Measurements from ENCODE around the gene TNS3.

TNS3 gene

DNA sequence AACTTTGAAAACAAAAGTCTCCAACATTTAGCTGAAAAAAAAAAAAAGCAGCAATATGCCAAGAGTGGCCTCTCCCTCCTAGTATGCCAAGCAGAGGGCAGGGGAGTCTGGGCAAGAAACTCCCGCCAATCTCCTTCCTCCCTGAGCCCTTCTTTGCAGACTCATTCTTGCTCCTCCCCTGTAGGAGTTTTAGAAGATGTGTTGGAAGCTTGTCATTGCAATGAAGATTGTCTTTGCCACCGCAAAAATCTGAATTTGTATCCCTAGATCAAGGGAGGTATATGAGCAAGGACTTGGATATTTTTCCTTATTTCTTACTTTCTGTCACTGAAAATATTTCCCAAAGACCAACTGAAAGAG, 2.6 kb upstream of the TNS3 start:
- Histone ChIP-seq H3K27ac (peak overlapping the region in 5 of 21 experiments; percentile 1 to 65 (median 18)), H3K4me3 (no peak overlapping the region)

DNA sequence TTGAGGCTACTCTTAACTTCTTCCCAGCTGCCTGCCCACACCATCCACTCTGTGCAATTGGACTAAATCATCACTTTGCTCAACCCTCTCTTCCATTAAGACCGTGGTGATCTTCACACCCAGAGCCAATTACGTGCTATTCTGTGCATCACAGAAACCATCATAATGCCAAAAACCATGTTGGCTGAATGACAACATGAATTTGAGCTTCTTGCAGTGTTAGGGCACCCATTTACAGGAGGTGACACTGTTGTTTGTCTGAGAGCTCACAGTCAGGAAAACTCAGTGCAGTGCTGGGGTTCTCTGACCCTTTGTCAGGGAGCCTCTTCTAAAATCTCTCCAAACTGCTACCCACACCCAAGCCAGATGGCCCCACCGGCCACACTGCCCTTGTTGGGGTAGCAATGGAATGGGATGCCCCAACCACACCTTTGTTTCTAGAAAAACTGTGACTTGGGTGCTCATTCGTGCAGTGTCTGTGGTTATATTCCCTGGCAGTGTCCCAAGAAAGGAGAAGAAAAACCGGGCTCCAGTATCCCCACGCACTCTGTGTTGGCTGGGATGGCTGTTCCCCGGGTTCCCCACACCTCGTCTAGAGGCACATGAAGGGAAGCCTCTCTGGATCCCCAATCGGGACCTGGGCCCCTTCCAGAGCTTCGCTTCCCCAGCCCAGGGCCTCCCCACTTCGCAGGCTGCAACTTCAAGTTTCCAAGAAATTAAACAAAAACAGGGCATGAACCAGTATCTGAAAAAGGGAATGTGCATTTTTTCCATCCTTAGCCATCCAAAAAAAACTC, 2.0 kb upstream of the TNS3 start:
- no peak overlapping the region for H3K4me3 ChIP-seq
- H3K27ac ChIP-seq: peak overlapping the region in 8 of 21 experiments; percentile 1 to 65 (median 44)

DNA sequence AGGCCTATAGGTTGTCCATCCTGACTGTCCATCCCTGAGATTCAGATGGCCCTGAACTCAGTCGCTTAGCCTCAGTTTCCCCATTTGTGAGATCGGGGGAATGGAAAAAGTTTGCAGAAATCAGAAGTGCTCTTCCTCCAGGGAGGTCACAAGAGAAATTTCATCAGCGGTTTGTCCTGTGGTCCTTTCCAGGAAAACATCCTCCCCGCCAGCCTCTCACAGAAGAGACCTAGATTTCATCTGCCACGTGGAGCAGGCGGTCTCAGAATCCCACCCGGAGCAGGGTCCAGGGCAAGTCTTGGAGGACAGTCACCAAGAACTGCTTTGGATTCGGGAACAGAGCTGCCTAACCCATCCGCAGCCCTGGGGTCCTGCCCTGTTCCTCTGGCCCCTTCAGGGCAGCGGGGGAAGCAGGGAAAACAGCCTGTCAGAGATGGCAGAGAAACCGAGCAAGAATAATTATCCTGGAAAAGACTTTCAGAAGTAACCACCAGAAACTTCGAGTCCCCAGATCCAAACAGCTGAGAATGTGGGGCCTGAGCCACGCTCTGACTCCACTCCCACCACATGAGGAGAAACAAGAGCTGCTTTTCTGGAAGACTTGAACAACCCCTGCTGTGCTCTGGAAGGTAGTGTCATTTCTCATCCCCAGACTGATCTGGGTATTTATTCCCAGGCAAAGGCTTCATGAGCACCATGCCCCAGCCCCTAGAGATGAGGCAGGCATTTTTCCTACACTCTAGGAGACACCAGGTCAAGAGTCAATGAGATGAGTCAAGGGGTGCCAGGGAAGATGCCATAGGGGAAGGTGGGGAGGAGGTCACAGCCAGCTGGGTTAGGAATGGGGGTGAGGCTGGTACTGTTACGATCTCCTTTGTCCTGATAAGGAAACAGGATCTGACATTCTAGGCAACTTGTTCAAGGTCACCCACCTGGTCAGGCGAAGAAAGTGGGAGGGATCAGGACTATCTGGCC, 1.1 kb upstream of the TNS3 start:
- H3K27ac ChIP-seq: peak overlapping the region in 12 of 21 experiments; percentile 53 to 97 (median 86)
- H3K4me3 ChIP-seq: peak overlapping the region in 1 of 7 experiments; percentile 72

DNA sequence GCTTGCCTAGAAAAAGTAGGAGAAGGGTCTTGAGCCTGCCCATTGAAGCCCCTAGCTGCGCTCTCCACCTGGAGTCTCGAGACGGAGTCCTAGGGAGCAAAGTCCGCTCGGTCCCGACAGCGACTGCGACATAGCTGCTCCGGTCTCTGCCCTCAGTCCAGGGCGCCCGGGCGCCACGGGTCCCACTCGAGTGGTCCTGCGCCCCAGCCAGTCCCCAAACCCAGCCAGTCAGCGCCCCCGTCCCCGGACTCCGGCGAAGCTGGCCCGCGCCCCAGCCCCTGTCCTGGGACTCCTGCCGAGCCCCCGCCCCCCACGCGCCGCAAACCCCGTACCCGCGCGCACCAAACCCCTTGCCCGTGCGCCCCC, 490 bp downstream of the TNS3 start:
- peak overlapping the region; percentile 16 to 97 (median 86) for H3K27ac ChIP-seq
- H3K4me3 ChIP-seq: peak overlapping the region; percentile 49 to 72 (median 52)

DNA sequence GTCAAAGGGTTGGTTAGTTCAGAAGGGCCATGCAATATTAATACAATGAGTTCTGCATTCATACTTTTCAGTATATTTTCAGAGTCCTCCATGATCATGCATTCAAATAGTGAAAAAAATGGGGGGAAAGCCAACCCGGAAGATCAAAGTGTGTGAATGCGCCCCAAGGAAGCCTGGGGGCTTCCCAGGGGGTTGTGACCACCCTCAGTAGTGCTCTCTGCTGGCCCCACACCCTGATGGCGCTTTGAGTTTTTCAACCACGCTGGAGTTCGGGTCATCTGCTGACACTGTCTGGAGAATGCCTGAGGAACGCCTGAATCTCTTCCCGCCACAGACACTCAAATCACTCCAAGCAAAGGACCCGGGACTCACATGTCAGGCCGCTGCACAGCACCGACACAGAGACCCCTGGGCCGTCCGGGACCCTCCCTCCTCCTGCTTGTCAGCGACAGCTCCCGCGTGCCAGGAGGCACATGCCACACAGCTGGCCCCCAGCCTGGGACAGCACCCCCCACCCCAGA, 1.0 kb downstream of the TNS3 start:
- Histone ChIP-seq H3K27ac (peak overlapping the region; percentile 16 to 97 (median 86)), H3K4me3 (peak overlapping the region; percentile 49 to 72 (median 52))

DNA sequence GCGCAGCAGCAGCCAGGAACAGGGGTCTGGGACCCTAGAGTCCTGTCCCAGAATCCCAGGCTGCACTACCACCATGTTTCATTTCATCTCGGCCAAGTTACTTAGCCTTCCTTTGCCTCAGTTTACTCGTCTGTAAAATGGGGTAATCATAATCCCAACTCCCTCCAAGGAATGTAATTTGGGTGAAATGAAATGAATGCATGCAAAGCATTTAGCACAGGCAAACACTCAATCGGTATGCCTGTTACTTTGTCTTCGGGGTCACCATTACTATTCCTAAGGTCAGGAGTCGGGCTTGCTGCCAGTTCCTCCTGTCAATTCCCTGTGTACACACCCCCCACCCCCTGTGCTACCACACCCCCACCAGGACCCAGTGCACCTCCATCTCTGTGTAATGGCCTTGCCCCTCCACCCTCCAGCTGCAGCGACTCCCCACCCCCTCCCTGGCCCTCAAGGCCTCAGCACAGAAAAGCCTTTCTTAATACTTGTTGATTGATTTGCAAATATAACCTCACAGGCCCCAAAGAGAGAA, 1.7 kb downstream of the TNS3 start:
- Histone ChIP-seq H3K4me3 (peak overlapping the region in 6 of 7 experiments; percentile 1 to 60 (median 52)), H3K27ac (peak overlapping the region in 12 of 21 experiments; percentile 41 to 97 (median 88))

DNA sequence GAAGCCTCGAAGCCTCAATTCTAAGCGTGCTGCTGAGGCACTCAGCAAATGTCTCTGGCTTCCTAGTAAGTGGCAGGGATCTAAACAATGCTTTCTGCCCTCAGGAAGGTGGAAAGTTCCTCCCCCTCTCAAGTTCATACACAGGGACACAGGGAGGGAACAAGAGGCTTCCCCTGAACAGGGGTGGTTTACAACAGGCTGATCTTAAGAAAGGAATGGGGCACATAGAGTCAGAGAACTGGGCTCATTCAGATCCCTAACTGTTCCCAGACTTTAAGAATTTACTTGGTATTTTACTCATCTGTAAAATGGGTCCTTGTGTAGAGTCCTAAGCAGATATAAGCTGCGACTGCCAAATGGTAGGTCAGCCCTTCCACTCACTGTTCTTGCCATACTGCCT, 2.5 kb downstream of the TNS3 start:
- Histone ChIP-seq H3K27ac (peak overlapping the region in 18 of 21 experiments; percentile 38 to 97 (median 70)), H3K4me3 (no peak overlapping the region)

DNA sequence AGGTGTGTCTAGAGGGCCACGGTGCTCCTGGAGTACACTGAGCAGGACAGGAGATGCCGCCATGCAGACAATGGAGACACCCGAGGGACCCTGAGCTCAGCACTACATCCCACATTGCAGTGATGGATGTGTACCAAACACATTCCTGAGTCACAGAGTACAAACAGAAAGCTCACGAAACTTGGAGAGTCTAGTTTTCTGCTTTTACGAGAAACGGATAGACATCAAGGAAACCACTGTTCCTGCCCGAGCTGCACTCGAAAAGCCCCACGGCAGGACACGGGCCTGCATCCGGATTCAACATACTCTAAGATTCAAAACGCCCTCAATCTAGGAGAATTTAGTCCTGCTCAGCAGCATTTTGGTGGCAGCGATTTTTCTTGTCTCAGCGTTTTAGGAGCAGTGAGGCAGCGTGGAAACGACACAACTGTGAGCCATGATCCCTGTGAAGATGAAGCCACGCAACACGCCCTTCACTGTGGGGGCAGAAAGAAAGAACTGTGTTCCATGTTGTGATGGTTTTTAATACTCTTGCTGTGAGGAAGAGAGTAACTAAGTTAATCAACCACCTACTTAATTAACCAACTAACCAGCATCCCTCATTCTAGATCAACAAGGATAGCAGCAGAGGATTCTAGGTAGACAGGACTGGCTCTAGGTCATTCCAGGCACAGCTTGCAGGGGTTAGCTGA, 3.2 kb downstream of the TNS3 start:
- peak overlapping the region in 19 of 21 experiments; percentile 22 to 97 (median 69) for H3K27ac ChIP-seq
- no peak overlapping the region for H3K4me3 ChIP-seq

DNA sequence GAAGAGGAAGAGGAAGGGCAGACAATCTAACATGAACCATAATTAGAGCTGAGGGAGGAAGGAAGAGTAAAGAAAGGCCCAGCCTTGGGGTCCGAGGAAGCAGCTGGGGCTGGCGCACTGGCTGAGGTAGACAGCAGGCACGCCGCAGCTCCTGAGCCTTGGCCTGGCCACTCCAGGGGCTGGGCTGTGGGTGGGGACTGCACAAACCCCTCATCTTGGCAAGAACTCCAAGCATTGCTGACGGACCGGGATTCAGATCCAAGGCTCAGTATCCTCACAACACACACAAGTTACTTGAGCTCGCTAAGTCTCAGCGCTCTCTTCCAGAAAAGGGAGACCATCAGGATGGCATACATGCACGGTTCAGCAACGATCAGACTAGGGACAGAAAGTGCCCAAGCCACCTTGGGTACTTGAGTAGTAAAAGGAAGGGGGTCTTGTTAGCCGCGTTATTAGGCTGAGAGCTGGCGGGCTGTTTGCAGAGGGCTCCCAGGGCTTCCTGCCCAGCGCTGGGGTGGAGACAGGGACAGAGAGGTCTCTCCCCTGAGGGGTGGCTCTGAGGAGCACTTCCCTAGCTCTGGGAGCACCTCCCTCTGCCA, 4.5 kb downstream of the TNS3 start:
- peak overlapping the region in 1 of 7 experiments; percentile 4 for H3K4me3 ChIP-seq
- peak overlapping the region in 19 of 21 experiments; percentile 3 to 97 (median 65) for H3K27ac ChIP-seq

DNA sequence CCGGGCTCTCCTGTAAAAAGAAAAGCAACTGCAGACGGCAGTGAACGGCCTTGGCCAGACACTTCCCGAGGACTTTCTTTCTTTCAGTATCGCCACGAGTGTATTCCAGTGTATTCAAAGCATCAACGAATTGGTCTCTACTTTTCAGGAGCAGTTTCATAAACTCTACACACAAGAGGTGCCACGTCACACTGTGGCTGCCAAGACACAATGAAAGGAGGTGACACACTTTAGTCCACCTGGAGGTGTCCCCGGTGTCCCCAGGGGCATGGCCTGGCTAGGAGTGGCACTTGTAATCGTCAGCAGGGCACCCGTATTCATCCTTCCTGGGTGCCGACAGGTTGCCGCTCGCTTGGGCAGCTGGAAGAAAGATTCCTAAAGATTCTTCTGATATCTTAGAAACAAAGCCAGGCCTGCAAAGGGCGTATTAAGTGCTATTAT, 5.0 kb downstream of the TNS3 start:
- peak overlapping the region in 1 of 7 experiments; percentile 4 for H3K4me3 ChIP-seq
- peak overlapping the region in 19 of 21 experiments; percentile 3 to 97 (median 65) for H3K27ac ChIP-seq

DNA sequence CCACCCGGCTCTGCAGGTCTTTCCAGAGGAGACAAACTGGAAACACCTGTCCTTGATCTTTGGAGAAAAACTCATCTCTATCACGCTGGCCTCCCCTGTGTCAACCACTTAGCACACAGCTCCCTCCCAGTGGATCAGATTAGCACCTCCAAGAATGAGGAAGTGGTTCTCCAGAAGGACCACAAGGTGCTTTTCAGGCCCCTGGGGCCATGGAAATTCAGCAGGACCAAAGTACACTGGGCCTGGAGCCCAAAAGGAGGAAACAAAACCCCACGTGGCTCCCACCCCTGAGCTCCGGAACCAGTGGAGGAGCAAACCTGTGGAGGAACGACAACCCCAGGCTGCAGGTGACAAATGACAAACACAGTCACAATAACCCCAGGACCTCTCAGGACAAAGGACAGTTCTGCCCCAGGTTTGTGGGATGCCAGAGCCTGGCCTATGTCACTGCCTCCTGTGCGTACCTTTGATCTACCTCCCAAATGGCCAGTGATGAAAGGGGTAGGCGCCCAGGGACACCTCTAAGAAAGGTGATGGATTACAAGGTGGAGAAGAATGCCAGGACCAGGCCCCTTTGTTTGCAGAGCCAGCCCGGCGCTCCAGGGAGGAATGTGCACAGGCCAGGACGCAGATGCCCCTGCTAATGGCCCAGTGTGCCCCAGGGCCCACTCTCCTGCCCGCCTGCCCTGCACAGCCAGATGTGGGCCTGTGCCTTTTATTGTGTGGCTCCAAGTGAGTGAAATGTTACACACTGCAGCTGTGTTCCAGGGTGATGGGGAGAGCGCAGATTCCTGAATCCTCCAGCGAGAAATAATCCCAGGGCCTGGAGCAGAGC, 5.7 kb downstream of the TNS3 start:
- Histone ChIP-seq H3K4me3 (no peak overlapping the region), H3K27ac (peak overlapping the region in 18 of 21 experiments; percentile 3 to 97 (median 66))

DNA sequence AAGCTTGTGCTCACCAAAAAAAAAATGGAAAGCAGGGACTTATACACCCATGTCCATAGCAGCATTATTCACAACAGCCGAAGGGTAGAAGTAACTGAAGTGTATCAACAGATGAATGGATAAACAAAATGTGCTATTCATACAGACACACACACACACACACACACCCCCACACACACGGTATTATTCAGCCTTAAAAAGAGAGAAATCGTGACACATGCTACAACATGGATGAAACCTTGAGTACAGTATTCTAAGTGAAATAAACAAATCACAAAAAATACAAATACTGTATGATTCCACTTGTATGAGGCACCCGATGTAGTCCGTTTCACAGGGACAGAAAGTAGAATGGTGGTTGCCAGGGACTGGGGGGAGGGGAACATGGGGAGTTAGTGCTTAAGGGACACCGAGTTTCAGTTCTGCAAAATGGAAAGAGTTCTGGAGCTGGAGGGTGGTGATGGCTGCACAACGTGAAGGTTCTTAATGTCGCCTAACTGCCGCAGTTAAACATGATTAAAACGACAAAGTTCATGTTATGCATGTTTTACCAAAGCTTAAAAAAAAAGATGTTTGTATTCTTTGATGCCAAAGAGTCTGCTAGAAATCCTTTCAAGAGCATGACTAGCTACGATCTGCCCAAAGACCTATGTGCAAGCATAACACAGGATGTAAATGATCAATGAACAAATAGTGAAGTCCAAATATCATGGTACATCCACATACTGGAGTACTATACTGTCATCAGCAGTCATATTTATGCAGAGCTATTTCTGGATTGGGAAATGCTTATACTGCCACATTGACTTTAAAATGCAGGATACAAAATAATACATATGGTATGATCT, 7.2 kb downstream of the TNS3 start:
- H3K27ac ChIP-seq: peak overlapping the region in 11 of 21 experiments; percentile 6 to 88 (median 72)
- H3K4me3 ChIP-seq: no peak overlapping the region

DNA sequence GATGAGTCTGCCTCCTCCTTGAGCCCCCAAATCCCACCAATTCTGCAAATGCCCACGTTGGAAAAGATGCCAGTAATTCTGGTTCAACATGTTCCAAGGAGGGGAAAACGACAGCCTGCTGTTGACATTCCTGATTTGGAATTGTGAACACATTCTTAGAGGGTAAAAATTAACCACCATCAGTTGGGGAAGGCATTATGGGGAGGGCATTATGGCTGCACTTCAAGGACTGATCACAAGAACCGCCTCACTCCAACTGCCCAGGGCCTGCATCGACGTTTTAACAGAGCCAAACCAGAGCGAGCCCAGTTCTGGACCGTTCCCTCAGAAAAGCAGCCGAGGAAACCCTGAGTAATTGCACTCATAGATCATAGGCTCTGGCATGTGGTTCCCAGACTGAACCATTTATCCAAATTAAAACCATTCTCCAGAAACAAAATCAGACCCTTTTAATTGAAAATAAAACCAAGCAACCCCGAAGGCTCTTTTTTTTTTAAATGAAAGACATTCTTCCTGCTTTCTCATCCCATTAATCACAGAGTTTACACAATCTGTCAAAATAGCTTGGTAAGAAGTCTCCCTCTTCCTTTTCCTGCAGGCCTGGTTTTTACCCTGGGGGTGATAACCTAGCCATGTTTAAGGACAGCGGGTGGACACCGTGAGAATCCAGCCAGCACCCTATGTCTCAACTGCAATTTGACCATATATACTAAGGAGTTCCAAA, 8.0 kb downstream of the TNS3 start:
- Histone ChIP-seq H3K27ac (peak overlapping the region in 18 of 21 experiments; percentile 30 to 88 (median 58)), H3K4me3 (no peak overlapping the region)

DNA sequence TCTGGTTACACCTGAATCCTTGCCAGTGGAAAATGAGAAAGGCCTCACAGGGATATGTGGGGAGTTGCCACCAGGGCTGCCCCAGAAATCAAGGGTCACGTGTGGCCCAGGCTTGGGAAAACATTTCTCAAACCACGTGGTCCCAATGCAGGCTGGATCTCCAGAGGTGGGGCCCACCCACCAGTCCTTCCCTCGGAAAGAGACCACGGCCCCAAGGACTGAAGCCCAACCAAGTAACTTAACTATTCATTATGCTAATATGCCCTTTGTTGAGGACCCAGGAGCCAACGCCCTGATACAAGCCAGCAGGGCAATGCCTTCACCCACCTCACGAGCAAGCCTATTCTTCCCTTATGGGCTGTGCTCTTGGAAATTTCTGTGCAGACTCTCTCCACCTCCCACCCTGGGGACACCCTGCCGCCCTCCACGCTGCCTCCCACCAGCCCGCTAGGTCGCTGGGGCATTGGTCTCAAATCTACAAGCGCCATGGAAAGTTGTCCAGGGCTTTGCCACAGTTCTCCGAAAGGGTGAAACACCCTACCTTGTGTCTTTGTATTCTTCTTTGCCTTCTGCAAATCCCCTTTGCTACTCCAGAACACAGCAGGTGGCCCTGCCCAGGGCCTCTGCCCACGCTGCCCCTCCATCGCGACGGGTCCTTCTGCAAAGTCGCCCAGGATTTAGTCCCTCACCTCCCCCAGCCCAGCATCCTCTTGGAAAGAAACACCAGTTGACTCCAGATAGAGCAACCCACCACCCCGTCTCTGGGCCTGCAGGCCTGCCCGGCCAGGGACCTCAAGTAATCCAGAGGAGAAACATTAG, 8.8 kb downstream of the TNS3 start:
- no peak overlapping the region for H3K4me3 ChIP-seq

DNA sequence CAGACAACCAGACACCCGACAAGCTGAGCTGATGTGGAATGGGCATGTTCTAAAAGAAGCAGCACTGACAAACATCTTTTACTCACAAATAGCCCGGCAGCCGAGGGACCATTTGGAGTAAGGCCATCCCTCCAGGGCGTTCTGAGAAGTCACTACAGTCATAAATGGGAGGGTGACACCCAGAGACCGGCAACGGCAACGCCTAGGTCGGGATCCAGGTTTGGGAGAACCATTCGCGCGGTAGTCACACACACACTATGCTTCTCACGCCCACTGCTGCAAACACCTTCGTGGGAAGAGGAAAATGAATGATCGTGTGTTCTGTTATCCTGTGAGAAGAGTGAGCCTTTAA, 9.8 kb downstream of the TNS3 start:
- Histone ChIP-seq H3K4me3 (no peak overlapping the region), H3K27ac (peak overlapping the region in 20 of 21 experiments; percentile 6 to 82 (median 70))

More for the DNA sequence above, 8.8 kb downstream of the TNS3 start:
- H3K27ac ChIP-seq: peak overlapping the region in 19 of 21 experiments; percentile 30 to 88 (median 55)

Data from skin epidermis (tissue), 12 donors.